CD4-positive, alpha-beta T cell treated with Interleukin-2 at 100 ng/mL for 4 hours (primary cell): ENCODE data around the gene ERAL1.
"Not testable (repeated sequence)": the region's sequence is repeated elsewhere in the genome, so short reads cannot be mapped to it uniquely, and the experiment has no call there.

Source experiments
- DNase-seq: peaks from one replicate; pipeline ENCODE4 v3.0.0-alpha.2; 2020; ENCODE audit warnings: low spot score

ERAL1 gene

GRCh38 chr17:28853295-28853694 is 1.5 kb upstream of the ERAL1 start:
- DNase-seq, result no peak

- DNase-seq, result no peak
Measured at GRCh38 chr17:28855336-28855679, 492 bp downstream of the ERAL1 start.

- no peak for DNase-seq
Measured at GRCh38 chr17:28856028-28856574, 1.3 kb downstream of the ERAL1 start.

- DNase-seq, result no peak
Measured at GRCh38 chr17:28857905-28858800, 3.3 kb downstream of the ERAL1 start.

GRCh38 chr17:28858801-28859355 is 4.1 kb downstream of the ERAL1 start:
- DNase-seq, result no peak

GRCh38 chr17:28860363-28860808 is 5.6 kb downstream of the ERAL1 start:
- no peak for DNase-seq

- DNase-seq, result no peak
Measured at GRCh38 chr17:28861393-28862203, 6.8 kb downstream of the ERAL1 start.

GRCh38 chr17:28862561-28862960 is 7.7 kb downstream of the ERAL1 start:
- no peak for DNase-seq

GRCh38 chr17:28863953-28864352 is 9.1 kb downstream of the ERAL1 start:
- DNase-seq, result no peak

GRCh38 chr17:28864991-28865849 is 10.4 kb downstream of the ERAL1 start:
- DNase-seq, result no peak

GRCh38 chr17:28865946-28866752 is 11.3 kb downstream of the ERAL1 start:
- no peak for DNase-seq

GRCh38 chr17:28867276-28867675 is 12.5 kb downstream of the ERAL1 start:
- DNase-seq, result no peak

GRCh38 chr17:28871056-28871579 is 16.3 kb downstream of the ERAL1 start:
- DNase-seq, result peak; percentile 40

GRCh38 chr17:28873839-28874238 is 19.0 kb downstream of the ERAL1 start:
- DNase-seq, result no peak

- DNase-seq, result no peak
Measured at GRCh38 chr17:28874750-28875149, 19.9 kb downstream of the ERAL1 start.

- no peak for DNase-seq
Measured at GRCh38 chr17:28875848-28876550, 21.2 kb downstream of the ERAL1 start.

- DNase-seq, result not testable (repeated sequence)
Measured at GRCh38 chr17:28877150-28877711, 22.4 kb downstream of the ERAL1 start.

- DNase-seq, result no peak
Measured at GRCh38 chr17:28878158-28878910, 23.5 kb downstream of the ERAL1 start.

- DNase-seq, result no peak
Measured at GRCh38 chr17:28878981-28879380, 24.2 kb downstream of the ERAL1 start.
